Smooth muscle cell (in vitro differentiated cells): ENCODE data around the gene IDH3G. TPM values are rescaled to one million over a fixed set of nuclear protein-coding genes. Genes with fewer than 3 reads are reported as not detected.
"Not testable (repeated sequence)": the region's sequence is repeated elsewhere in the genome, so short reads cannot be mapped to it uniquely, and the experiment has no call there.

ENCODE experiments used
- DNase-seq: peaks from one replicate; lab custom pipeline; 2025; ENCODE audit not compliant: unreplicated experiment; lab: John Stamatoyannopoulos, UW
- H2AFZ ChIP-seq: fragments of 200-600 bp; sonication (generic); 2 replicates; pipeline ENCODE4 v1.6.0; 2016; ENCODE audit warnings: antibody characterized with exemption, low read depth, mild to moderate bottlenecking
- H3F3A ChIP-seq: fragments of 200-600 bp; sonication (generic); 2 replicates; pipeline ENCODE4 v1.6.0; 2017; ENCODE audit warnings: antibody characterized with exemption, low read depth
- H3K27ac ChIP-seq: fragments of 200-600 bp; sonication (generic); 2 replicates; pipeline ENCODE4 v1.5.1; 2016; ENCODE audit warnings: low read depth, mild to moderate bottlenecking
- H3K27me3 ChIP-seq: fragments of 200-600 bp; sonication (generic); 2 replicates; pipeline ENCODE4 v1.6.1; 2016; ENCODE audit warnings: low read depth, mild to moderate bottlenecking
- H3K36me3 ChIP-seq: fragments of 200-600 bp; sonication (generic); 2 replicates; pipeline ENCODE4 v1.5.1; 2016; ENCODE audit warnings: low read depth
- H3K4me1 ChIP-seq: fragments of 200-600 bp; sonication (generic); 2 replicates; pipeline ENCODE4 v1.5.1; 2016; ENCODE audit warnings: low read depth
- H3K4me2 ChIP-seq: fragments of 200-600 bp; sonication (generic); 2 replicates; pipeline ENCODE4 v1.6.0; 2016; ENCODE audit warnings: mild to moderate bottlenecking
- H3K4me3 ChIP-seq: fragments of 200-600 bp; sonication (generic); 2 replicates; pipeline ENCODE4 v1.5.1; 2016; ENCODE audit warnings: mild to moderate bottlenecking
- H3K79me2 ChIP-seq: fragments of 200-600 bp; sonication (generic); 2 replicates; pipeline ENCODE4 v1.6.0; 2016; ENCODE audit warnings: low read depth, mild to moderate bottlenecking
- H3K9ac ChIP-seq: fragments of 200-600 bp; sonication (generic); 2 replicates; pipeline ENCODE4 v1.6.0; 2016; ENCODE audit warnings: low read depth
- H3K9me3 ChIP-seq: fragments of 200-600 bp; sonication (generic); replicated peaks from 2 replicates; pipeline ENCODE4 v1.5.1; 2016; ENCODE audit warnings: low read depth
- H4K20me1 ChIP-seq: fragments of 200-600 bp; sonication (generic); 2 replicates; pipeline ENCODE4 v1.6.0; 2016; ENCODE audit warnings: low read depth
- WGBS: methylation state at CpG from one replicate; pipeline ENCODE4 v1.1.7; 2016; ENCODE audit warnings: low lambda C conversion rate; 5-methylcytosine and 5-hydroxymethylcytosine counted together
- polyA plus RNA-seq: library from polyadenylated mRNA; unstranded; fragments of >200 nt; fragmentation: Nextera tagmentation; extraction: Ambion mirVana; gene quantifications from 2 replicates; pipeline ENCODE4 v1.2.1, GENCODE V29; 2016
- total RNA-seq: library from RNA; depleted of rRNA; stranded (reverse); fragments of >200 nt; gene quantifications from 2 replicates; pipeline ENCODE4 v1.2.3, GENCODE V29; 2014
- TF ChIP-seq, protein P1 (sequence below): fragments of 200-600 bp; sonication (generic); IDR thresholded peaks from 2 replicates; pipeline ENCODE4 v1.5.1; 2017; ENCODE audit warnings: borderline replicate concordance, mild to moderate bottlenecking, antibody characterized with exemption; ENCODE audit not compliant: insufficient read depth, poor library complexity, severe bottlenecking

IDH3G gene
- total and polyA plus RNA-seq, 2 experiments from 2014 or later: 86.0 to 88.9 TPM

DNA sequence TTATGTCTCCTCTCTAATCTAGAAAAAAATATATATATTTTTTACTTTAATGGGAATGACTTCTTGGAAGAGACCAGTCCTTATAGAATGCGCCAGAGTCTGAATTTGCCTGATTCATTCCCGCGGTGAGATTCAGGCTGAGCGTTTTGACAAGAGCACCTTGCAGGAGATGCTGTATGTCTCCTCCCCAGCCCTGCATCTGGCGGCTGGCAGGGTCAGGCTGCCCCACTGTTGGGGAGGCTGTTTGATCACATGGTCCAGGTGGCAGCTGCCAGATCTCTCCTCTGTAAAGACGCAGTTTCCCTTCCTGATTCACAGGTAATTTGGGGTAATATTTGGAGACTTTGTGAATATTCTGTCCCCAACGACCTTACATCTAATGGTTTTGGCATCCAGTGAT lies 26.4 kb upstream of the IDH3G start:
- Histone ChIP-seq H3K9ac (no peak overlapping the region), H4K20me1 (no peaks in the 10 kb centered on the region), H3K4me1 (no peaks in the 10 kb centered on the region), H3K79me2 (no peaks in the 10 kb centered on the region), H3K27ac (no peak overlapping the region), H3F3A (no peaks in the 10 kb centered on the region), H3K9me3 (no peaks in the 10 kb centered on the region), H3K36me3 (no peaks in the 10 kb centered on the region), H3K4me2 (no peak overlapping the region), H2AFZ (no peak overlapping the region), H3K27me3 (no peaks in the 10 kb centered on the region), H3K4me3 (no peak overlapping the region)
- no peak for DNase-seq
- 87% methylated on average over 7 of the region's 7 CpGs for WGBS
- TF ChIP-seq, protein P1, sequence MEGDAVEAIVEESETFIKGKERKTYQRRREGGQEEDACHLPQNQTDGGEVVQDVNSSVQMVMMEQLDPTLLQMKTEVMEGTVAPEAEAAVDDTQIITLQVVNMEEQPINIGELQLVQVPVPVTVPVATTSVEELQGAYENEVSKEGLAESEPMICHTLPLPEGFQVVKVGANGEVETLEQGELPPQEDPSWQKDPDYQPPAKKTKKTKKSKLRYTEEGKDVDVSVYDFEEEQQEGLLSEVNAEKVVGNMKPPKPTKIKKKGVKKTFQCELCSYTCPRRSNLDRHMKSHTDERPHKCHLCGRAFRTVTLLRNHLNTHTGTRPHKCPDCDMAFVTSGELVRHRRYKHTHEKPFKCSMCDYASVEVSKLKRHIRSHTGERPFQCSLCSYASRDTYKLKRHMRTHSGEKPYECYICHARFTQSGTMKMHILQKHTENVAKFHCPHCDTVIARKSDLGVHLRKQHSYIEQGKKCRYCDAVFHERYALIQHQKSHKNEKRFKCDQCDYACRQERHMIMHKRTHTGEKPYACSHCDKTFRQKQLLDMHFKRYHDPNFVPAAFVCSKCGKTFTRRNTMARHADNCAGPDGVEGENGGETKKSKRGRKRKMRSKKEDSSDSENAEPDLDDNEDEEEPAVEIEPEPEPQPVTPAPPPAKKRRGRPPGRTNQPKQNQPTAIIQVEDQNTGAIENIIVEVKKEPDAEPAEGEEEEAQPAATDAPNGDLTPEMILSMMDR: no peak

DNA sequence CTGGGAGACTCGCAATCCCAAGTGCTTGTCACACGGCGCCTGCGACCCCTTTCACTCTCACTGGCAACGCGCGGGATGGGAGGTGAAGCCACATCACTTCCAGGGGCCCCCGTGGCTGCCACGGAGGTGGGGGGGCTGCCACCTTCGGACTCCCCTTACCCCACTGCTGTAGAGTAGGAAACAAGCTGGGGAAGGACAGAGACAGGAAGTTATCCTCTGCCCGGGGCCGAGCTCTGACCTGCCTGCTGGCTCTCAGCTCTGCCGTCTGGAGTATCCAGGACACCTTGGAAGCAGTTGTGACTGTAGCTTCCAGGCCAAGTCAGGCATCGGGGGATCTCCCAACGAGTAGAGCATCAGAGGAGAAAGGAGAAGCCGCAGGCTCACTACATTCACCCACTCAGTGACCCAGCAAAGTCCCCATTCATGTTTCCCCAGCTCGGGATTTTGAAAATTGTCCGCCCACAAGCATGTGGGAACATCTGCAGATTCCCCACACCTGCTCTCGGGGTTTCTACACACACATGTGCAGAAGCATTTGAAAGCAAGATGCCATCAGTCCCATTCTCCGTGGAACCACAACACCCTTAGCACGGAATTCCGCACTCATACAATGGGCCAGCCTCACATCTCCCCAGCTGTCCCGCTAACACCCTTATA lies 25.3 kb upstream of the IDH3G start:
- Histone ChIP-seq H3K4me3 (peak overlapping the region; percentile 54), H3K27ac (no peak overlapping the region), H3F3A (no peaks in the 10 kb centered on the region), H3K9me3 (no peaks in the 10 kb centered on the region), H3K27me3 (no peaks in the 10 kb centered on the region), H4K20me1 (no peaks in the 10 kb centered on the region), H3K9ac (no peak overlapping the region), H3K4me1 (no peaks in the 10 kb centered on the region), H3K36me3 (no peaks in the 10 kb centered on the region), H3K4me2 (peak overlapping the region; percentile 78), H2AFZ (no peak overlapping the region), H3K79me2 (no peaks in the 10 kb centered on the region)
- TF ChIP-seq, protein P1: no peak
- 47% methylated on average over 23 of the region's 23 CpGs for WGBS
- no peak for DNase-seq

DNA sequence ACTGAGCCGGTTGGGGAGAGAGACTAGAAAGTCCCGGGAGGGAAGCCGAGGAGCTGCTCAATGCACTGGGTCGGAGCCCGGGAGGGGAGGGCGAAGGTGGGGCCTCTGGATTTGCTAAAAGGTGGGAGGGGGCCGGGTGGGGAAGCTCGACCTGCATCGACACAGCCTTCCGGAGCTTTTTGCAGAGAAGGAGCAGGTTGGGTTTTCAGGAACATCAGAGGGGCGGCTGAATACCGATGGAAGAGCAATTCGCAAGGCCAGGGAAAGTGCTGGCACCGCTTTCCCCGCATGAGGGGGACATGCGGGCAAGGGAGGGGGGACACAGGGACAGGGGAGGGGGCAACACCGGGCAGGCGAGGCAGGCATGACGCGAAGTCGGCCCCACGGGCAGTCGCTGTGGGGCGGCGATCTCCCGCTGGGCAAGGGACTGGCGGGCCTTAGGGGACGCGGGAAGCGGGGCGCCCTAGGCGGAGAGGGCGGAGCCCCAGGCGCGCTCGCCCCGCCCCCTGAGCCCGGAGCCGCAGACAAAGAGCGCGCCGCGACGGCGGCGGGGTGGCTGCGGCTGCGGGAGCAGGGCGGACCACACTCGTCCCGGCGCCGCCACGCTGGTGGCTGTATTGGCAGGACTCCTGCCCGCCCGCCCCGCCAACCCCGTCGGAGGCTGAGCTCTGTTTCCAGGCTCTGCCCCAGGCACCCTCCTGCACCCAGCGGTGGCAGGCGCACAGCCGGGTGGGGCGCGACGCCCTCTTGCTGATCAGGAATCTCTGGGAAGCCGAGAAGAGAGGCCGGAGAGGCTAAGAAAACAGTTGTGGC lies 24.6 kb upstream of the IDH3G start:
- Histone ChIP-seq H3K4me2 (peak overlapping the region; percentile 78), H3K4me1 (no peaks in the 10 kb centered on the region), H3K9me3 (no peaks in the 10 kb centered on the region), H3K79me2 (no peaks in the 10 kb centered on the region), H3K9ac (no peak overlapping the region), H3F3A (no peaks in the 10 kb centered on the region), H2AFZ (no peak overlapping the region), H4K20me1 (no peaks in the 10 kb centered on the region), H3K36me3 (no peaks in the 10 kb centered on the region), H3K27me3 (no peaks in the 10 kb centered on the region), H3K4me3 (peak overlapping the region; percentile 54), H3K27ac (no peak overlapping the region)
- 27% methylated on average over 59 of the region's 67 CpGs for WGBS
- no peak for DNase-seq
- TF ChIP-seq, protein P1: no peak

DNA sequence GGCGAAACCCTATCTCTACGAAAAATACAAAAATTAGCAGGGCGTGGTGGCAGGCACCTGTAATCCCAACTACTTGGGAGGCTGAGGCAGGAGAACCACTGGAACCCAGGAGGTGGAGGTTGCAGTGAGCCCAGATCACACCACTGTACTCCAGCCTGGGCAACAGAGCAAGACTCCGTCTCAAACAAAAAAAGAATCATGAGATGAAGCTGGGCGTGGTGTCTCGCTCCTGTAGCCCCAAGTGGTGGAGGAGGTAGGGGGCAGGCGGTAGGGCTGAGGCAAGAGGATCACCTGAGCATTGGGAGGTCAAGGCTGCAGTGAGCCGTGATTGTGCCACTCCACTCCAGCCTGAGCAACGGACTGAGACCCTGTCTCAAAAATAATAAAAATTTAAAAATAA lies 23.9 kb upstream of the IDH3G start:
- H3K4me3 ChIP-seq, H3K4me1 ChIP-seq, H3K9ac ChIP-seq, DNase-seq, H4K20me1 ChIP-seq, H3K36me3 ChIP-seq, H3K27me3 ChIP-seq, H3F3A ChIP-seq, H3K79me2 ChIP-seq, H3K27ac ChIP-seq, H3K4me2 ChIP-seq, H3K9me3 ChIP-seq, H2AFZ ChIP-seq: not testable (repeated sequence)
- 92% methylated on average over 9 of the region's 9 CpGs for WGBS
